Liver (tissue), 9 donors: Measurements from ENCODE around the gene NRDC. TPM values are rescaled to one million over a fixed set of nuclear protein-coding genes. Genes with fewer than 3 reads are reported as not detected.

ENCODE experiments used
- DNase-seq: peaks from one replicate; pipeline ENCODE4 v3.0.0-alpha.2; 2017; ENCODE audit warnings: low spot score
- H3K27ac ChIP-seq, 2 donors: one replicate each; pipeline ENCODE4 v1.7.0; 2013; ENCODE audit warnings: inconsistent platforms in 2 of 2, low read length in 2 of 2, control low read depth in 1 of 2, low read depth in 1 of 2, mild to moderate bottlenecking in 1 of 2
- H3K27me3 ChIP-seq, 4 donors: one replicate each; pipeline versions ENCODE4 v1.6.1 to v1.7.0; 2013; ENCODE audit warnings: low read length in 3 of 4, inconsistent platforms in 1 of 4, mild to moderate bottlenecking in 1 of 4, moderate library complexity in 1 of 4; ENCODE audit not compliant: control insufficient read depth in 4 of 4, insufficient read depth in 4 of 4
- H3K36me3 ChIP-seq, 4 donors: one replicate each; pipeline versions ENCODE4 v1.6.1 to v1.7.0; 2013; ENCODE audit warnings: low read length in 3 of 4, mild to moderate bottlenecking in 3 of 4, low read depth in 1 of 4, moderate library complexity in 1 of 4; ENCODE audit not compliant: control insufficient read depth in 4 of 4, insufficient read depth in 3 of 4
- H3K4me1 ChIP-seq, 4 donors: one replicate each; pipeline versions ENCODE4 v1.6.1 to v1.7.0; 2013; ENCODE audit warnings: low read length in 3 of 4, mild to moderate bottlenecking in 3 of 4, moderate library complexity in 1 of 4; ENCODE audit not compliant: control insufficient read depth in 4 of 4, insufficient read depth in 4 of 4
- H3K4me3 ChIP-seq, 3 donors: one replicate each; pipeline versions ENCODE4 v1.6.1 to v1.7.0; 2013; ENCODE audit warnings: low read length in 3 of 3, control low read depth in 1 of 3, low read depth in 1 of 3, mild to moderate bottlenecking in 1 of 3
- H3K9ac ChIP-seq, 2 donors: one replicate each; pipeline ENCODE4 v1.7.0; 2013; ENCODE audit warnings: low read length in 2 of 2, mild to moderate bottlenecking in 2 of 2, moderate library complexity in 2 of 2, control low read depth in 1 of 2, low read depth in 1 of 2
- H3K9me3 ChIP-seq, 4 donors: one replicate each; pipeline versions ENCODE4 v1.6.1 to v1.7.0; 2013; ENCODE audit warnings: low read length in 3 of 4; ENCODE audit not compliant: control insufficient read depth in 4 of 4
- ATF3 ChIP-seq: IDR thresholded peaks from 2 replicates; pipeline ENCODE4 v1.6.1; 2016; ENCODE audit warnings: antibody characterized with exemption
- CTCF ChIP-seq: fragments of 150-350 bp; IDR thresholded peaks from 2 replicates; pipeline ENCODE4 v1.5.1; 2017; ENCODE audit warnings: improper control_type of control experiment, low read depth, low read length; ENCODE audit not compliant: missing input control
- EGR1 ChIP-seq, 2 donors: IDR thresholded peaks; 2 replicates each; pipeline ENCODE4 v1.6.1; 2016 to 2018; ENCODE audit warnings: antibody characterized with exemption in 2 of 2, low read depth in 2 of 2
- FOXA1 ChIP-seq: IDR thresholded peaks from 2 replicates; pipeline ENCODE4 v1.6.1; 2016; ENCODE audit warnings: antibody characterized with exemption
- FOXA2 ChIP-seq: IDR thresholded peaks from 2 replicates; pipeline ENCODE4 v1.6.1; 2016; ENCODE audit warnings: antibody characterized with exemption
- GABPA ChIP-seq, 2 donors: IDR thresholded peaks in 1 of 2; conservative IDR thresholded peaks in 1 of 2; 2 replicates each; pipeline ENCODE4 v1.6.1; 2016; ENCODE audit warnings: antibody characterized with exemption in 2 of 2, mild to moderate bottlenecking in 1 of 2, moderate library complexity in 1 of 2
- HNF4A ChIP-seq, 2 donors: conservative IDR thresholded peaks; 2 replicates each; pipeline ENCODE4 v1.6.1; 2016; ENCODE audit warnings: antibody characterized with exemption in 2 of 2, mild to moderate bottlenecking in 2 of 2
- HNF4G ChIP-seq: IDR thresholded peaks from 2 replicates; pipeline ENCODE4 v1.6.1; 2016; ENCODE audit warnings: antibody characterized with exemption
- JUND ChIP-seq, 2 donors: IDR thresholded peaks; 2 replicates each; pipeline ENCODE4 v1.6.1; 2016; ENCODE audit warnings: antibody characterized with exemption in 2 of 2
- MAX ChIP-seq: IDR thresholded peaks from 2 replicates; pipeline ENCODE4 v1.6.1; 2016; ENCODE audit warnings: antibody characterized with exemption
- NR2F2 ChIP-seq: IDR thresholded peaks from 2 replicates; pipeline ENCODE4 v1.6.1; 2016; ENCODE audit warnings: antibody characterized with exemption
- RAD21 ChIP-seq, 2 donors: IDR thresholded peaks; 2 replicates each; pipeline ENCODE4 v1.6.1; 2016; ENCODE audit warnings: antibody characterized with exemption in 2 of 2, mild to moderate bottlenecking in 2 of 2
- REST ChIP-seq: IDR thresholded peaks from 2 replicates; pipeline ENCODE4 v1.6.1; 2016; ENCODE audit warnings: antibody characterized with exemption, mild to moderate bottlenecking
- RXRA ChIP-seq, 2 donors: IDR thresholded peaks; 2 replicates each; pipeline ENCODE4 v1.6.1; 2017 to 2018; ENCODE audit warnings: antibody characterized with exemption in 2 of 2, mild to moderate bottlenecking in 1 of 2
- SP1 ChIP-seq: IDR thresholded peaks from 2 replicates; pipeline ENCODE4 v1.6.1; 2018; ENCODE audit warnings: antibody characterized with exemption, mild to moderate bottlenecking
- TAF1 ChIP-seq: conservative IDR thresholded peaks from 2 replicates; pipeline ENCODE4 v1.6.1; 2016; ENCODE audit warnings: antibody characterized with exemption, mild to moderate bottlenecking
- YY1 ChIP-seq: IDR thresholded peaks from 2 replicates; pipeline ENCODE4 v1.6.1; 2016; ENCODE audit warnings: antibody characterized with exemption, mild to moderate bottlenecking
- ZBTB33 ChIP-seq: IDR thresholded peaks from 2 replicates; pipeline ENCODE4 v1.6.1; 2016; ENCODE audit warnings: antibody characterized with exemption
- WGBS: extraction: QIAGEN DNeasy Blood & Tissue Kit; methylation state at CpG from one replicate; pipeline ENCODE4 v1.1.7; 2013; 5-methylcytosine and 5-hydroxymethylcytosine counted together
- polyA plus RNA-seq, 2 donors: library from polyadenylated mRNA; stranded (reverse) in 1 of 2; unstranded in 1 of 2; fragments of 200-250 nt in 1 of 2; fragments of >200 nt in 1 of 2; fragmentation: Nextera tagmentation in 1 of 2; extraction: Ambion mirVana in 1 of 2; gene quantifications; one replicate each; pipeline versions ENCODE4 v1.2.1 to v1.2.3, GENCODE V29; 2013 to 2015
- total RNA-seq, 2 donors: library from RNA; depleted of rRNA; stranded (reverse); fragments of >200 nt; gene quantifications; one replicate each; pipeline ENCODE4 v1.2.3, GENCODE V29; 2014
- donor health status: healthy.
- donor health status: healthy.
- donor health status: healthy.
- donor health status: healthy.
- donor health status: healthy.

NRDC gene
- total and polyA plus RNA-seq, 4 donors = 42.8 to 88.7 (median 72.1) TPM

GRCh38 chr1:51843948-51844347, 34.6 kb downstream of the NRDC start:
- Histone ChIP-seq H3K9me3 (no peaks in the 10 kb centered on the region), H3K4me3 (no peak overlapping the region), H3K27me3 (no peaks in the 10 kb centered on the region), H3K9ac (no peak overlapping the region), H3K36me3 (peaks cover 0 to 4% (median 2%) of the 10 kb centered on the region in 4 donors), H3K4me1 (peaks cover 2 to 7% (median 6%) of the 10 kb centered on the region in 4 donors), H3K27ac (no peak overlapping the region)
- DNase-seq = no peak
- no peak for TF ChIP-seq YY1
- TF ChIP-seq HNF4A (conservative IDR thresholded peaks at IDR 0.05) = no peak
- TF ChIP-seq JUND (IDR thresholded peaks at IDR 0.05) = no peak
- no peak for TF ChIP-seq NR2F2
- no peak for TF ChIP-seq TAF1
- no peak for TF ChIP-seq FOXA2
- TF ChIP-seq MAX = no peak
- no peak for TF ChIP-seq SP1
- no peak for TF ChIP-seq GABPA (IDR thresholded peaks at IDR 0.05 in 1 of 2, conservative IDR thresholded peaks at IDR 0.05 in 1 of 2)
- TF ChIP-seq REST = no peak
- TF ChIP-seq RAD21 (IDR thresholded peaks at IDR 0.05) = no peak
- no peak for TF ChIP-seq RXRA (IDR thresholded peaks at IDR 0.05)
- no peak for TF ChIP-seq ATF3
- no peak for TF ChIP-seq HNF4G
- no peak for TF ChIP-seq CTCF
- TF ChIP-seq EGR1 (IDR thresholded peaks at IDR 0.05; ENCODE audit: low read depth in 2 of 2) = no peak
- 84% methylated on average over 4 of the region's 4 CpGs for WGBS

- no peak overlapping the region for H3K4me3 ChIP-seq
- DNase-seq = no peak
- no peak overlapping the region for H3K27ac ChIP-seq
- H3K27me3 ChIP-seq = no peaks in the 10 kb centered on the region
- H3K9ac ChIP-seq = no peak overlapping the region
- H3K4me1 ChIP-seq = peaks cover 2 to 7% (median 6%) of the 10 kb centered on the region in 4 donors
- WGBS = 95% methylated on average over 1 of the region's 1 CpG
- no peaks in the 10 kb centered on the region for H3K9me3 ChIP-seq
- H3K36me3 ChIP-seq = peaks cover 0 to 7% (median 4%) of the 10 kb centered on the region in 4 donors
- TF ChIP-seq FOXA2 (no peak), MAX (no peak), EGR1 (IDR thresholded peaks at IDR 0.05; ENCODE audit: low read depth in 2 of 2) (no peak), YY1 (no peak), GABPA (IDR thresholded peaks at IDR 0.05 in 1 of 2, conservative IDR thresholded peaks at IDR 0.05 in 1 of 2) (no peak), TAF1 (no peak), REST (no peak), ZBTB33 (no peak), CTCF (no peak), FOXA1 (no peak), NR2F2 (no peak), HNF4A (conservative IDR thresholded peaks at IDR 0.05) (no peak)
Measured at GRCh38 chr1:51842261-51842660, 36.3 kb downstream of the NRDC start.
